ENCODE results near the gene YEATS2.

- no peak for TF ChIP-seq EZH2 (IDR thresholded peaks at IDR 0.05; ENCODE audit: low read depth, unreplicated experiment)
- TF ChIP-seq, protein P1, sequence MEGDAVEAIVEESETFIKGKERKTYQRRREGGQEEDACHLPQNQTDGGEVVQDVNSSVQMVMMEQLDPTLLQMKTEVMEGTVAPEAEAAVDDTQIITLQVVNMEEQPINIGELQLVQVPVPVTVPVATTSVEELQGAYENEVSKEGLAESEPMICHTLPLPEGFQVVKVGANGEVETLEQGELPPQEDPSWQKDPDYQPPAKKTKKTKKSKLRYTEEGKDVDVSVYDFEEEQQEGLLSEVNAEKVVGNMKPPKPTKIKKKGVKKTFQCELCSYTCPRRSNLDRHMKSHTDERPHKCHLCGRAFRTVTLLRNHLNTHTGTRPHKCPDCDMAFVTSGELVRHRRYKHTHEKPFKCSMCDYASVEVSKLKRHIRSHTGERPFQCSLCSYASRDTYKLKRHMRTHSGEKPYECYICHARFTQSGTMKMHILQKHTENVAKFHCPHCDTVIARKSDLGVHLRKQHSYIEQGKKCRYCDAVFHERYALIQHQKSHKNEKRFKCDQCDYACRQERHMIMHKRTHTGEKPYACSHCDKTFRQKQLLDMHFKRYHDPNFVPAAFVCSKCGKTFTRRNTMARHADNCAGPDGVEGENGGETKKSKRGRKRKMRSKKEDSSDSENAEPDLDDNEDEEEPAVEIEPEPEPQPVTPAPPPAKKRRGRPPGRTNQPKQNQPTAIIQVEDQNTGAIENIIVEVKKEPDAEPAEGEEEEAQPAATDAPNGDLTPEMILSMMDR (conservative IDR thresholded peaks at IDR 0.05; ENCODE audit: low read depth in 2 of 2), result no peak
- TF ChIP-seq EZH2phosphoT487 (IDR thresholded peaks at IDR 0.05; ENCODE audit: unreplicated experiment), result no peak
- no peak for TF ChIP-seq POLR2AphosphoS5 (IDR thresholded peaks at IDR 0.05; ENCODE audit: low read depth)
- no peak for TF ChIP-seq CREB1 (CRISPR knock-in tag; IDR thresholded peaks at IDR 0.05; ENCODE audit: low read depth)
- TF ChIP-seq NANOG (IDR thresholded peaks at IDR 0.05; ENCODE audit: borderline replicate concordance), result no peak
- TF ChIP-seq, protein P2, sequence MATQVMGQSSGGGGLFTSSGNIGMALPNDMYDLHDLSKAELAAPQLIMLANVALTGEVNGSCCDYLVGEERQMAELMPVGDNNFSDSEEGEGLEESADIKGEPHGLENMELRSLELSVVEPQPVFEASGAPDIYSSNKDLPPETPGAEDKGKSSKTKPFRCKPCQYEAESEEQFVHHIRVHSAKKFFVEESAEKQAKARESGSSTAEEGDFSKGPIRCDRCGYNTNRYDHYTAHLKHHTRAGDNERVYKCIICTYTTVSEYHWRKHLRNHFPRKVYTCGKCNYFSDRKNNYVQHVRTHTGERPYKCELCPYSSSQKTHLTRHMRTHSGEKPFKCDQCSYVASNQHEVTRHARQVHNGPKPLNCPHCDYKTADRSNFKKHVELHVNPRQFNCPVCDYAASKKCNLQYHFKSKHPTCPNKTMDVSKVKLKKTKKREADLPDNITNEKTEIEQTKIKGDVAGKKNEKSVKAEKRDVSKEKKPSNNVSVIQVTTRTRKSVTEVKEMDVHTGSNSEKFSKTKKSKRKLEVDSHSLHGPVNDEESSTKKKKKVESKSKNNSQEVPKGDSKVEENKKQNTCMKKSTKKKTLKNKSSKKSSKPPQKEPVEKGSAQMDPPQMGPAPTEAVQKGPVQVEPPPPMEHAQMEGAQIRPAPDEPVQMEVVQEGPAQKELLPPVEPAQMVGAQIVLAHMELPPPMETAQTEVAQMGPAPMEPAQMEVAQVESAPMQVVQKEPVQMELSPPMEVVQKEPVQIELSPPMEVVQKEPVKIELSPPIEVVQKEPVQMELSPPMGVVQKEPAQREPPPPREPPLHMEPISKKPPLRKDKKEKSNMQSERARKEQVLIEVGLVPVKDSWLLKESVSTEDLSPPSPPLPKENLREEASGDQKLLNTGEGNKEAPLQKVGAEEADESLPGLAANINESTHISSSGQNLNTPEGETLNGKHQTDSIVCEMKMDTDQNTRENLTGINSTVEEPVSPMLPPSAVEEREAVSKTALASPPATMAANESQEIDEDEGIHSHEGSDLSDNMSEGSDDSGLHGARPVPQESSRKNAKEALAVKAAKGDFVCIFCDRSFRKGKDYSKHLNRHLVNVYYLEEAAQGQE (IDR thresholded peaks at IDR 0.05; ENCODE audit: unreplicated experiment), result no peak
These were observed 95.4 kb downstream of the YEATS2 start for GRCh38 chr3:183792976-183793375.

Measured in GM23338 (cell line).